H1 (cell line): ENCODE data around the gene GPRIN1. TPM values are rescaled to one million over a fixed set of nuclear protein-coding genes. Genes with fewer than 3 reads are reported as not detected.

Source experiments
- CTCF ChIA-PET: fragments of 300-600 bp; sonication (Branson Sonifier 250); formaldehyde crosslinking; loops from one replicate; lab custom pipeline; 2021; ENCODE audit not compliant: partially characterized antibody; lab: Charles Lee
- POLR2A ChIA-PET: fragments of 300-600 bp; sonication (Branson Sonifier 250); formaldehyde crosslinking; loops from one replicate; lab custom pipeline; 2021; ENCODE audit warnings: inconsistent platforms; ENCODE audit not compliant: partially characterized antibody; lab: Charles Lee
- DNase-seq, 2 experiments: peaks; one replicate each; pipeline versions ENCODE4 v3.0.0 to v3.0.0-alpha.2; 2010 to 2022; ENCODE audit warnings: low spot score in 2 of 2, low read depth in 1 of 2, mixed read lengths in 1 of 2
- FAIRE-seq: peaks from 2 replicates; lab custom pipeline; 2011; peaks lifted over from hg19 to GRCh38; lab: Jason Lieb, UNC
- H2AFZ ChIP-seq: 2 replicates; pipeline ENCODE4 v1.8.1; 2012; ENCODE audit warnings: low read length, inconsistent platforms
- H2AK5ac ChIP-seq: 2 replicates; pipeline ENCODE4 v1.6.1; 2013; ENCODE audit warnings: low read depth, low read length
- H2BK120ac ChIP-seq: replicated peaks from 2 replicates; pipeline ENCODE3; 2013; ENCODE audit warnings: low read depth, low read length, inconsistent platforms
- H2BK12ac ChIP-seq: 2 replicates; pipeline ENCODE4 v1.6.1; 2013; ENCODE audit warnings: low read depth, low read length
- H2BK15ac ChIP-seq: 2 replicates; pipeline ENCODE4 v1.6.1; 2013; ENCODE audit warnings: low read length
- H2BK20ac ChIP-seq: 2 replicates; pipeline ENCODE4 v1.6.1; 2013; ENCODE audit warnings: low read length
- H2BK5ac ChIP-seq: 2 replicates; pipeline ENCODE4 v1.6.1; 2013; ENCODE audit warnings: low read depth, low read length
- H3K14ac ChIP-seq: 2 replicates; pipeline ENCODE4 v1.6.1; 2013; ENCODE audit warnings: inconsistent platforms; ENCODE audit not compliant: insufficient read length
- H3K18ac ChIP-seq: 2 replicates; pipeline ENCODE4 v1.6.1; 2013; ENCODE audit warnings: low read length; ENCODE audit errors: extremely low read depth
- H3K23ac ChIP-seq: 2 replicates; pipeline ENCODE4 v1.6.1; 2013; ENCODE audit warnings: inconsistent platforms; ENCODE audit not compliant: insufficient read length
- H3K23me2 ChIP-seq: 2 replicates; pipeline ENCODE4 v1.6.1; 2013; ENCODE audit warnings: low read depth, low read length
- H3K27ac ChIP-seq: 2 replicates; pipeline ENCODE4 v1.6.1; 2011; ENCODE audit warnings: low read depth, low read length, inconsistent platforms
- H3K27me3 ChIP-seq, 4 experiments: replicated peaks in 1 of 4; 1 replicate in 1 of 4; 2 replicates in 3 of 4; pipeline versions ENCODE4 v1.6.1 to v1.8.1; 2011 to 2013; ENCODE audit warnings: low read length in 3 of 4, mild to moderate bottlenecking in 3 of 4, inconsistent platforms in 2 of 4, mixed read lengths in 2 of 4, moderate library complexity in 1 of 4; ENCODE audit not compliant: control insufficient read depth in 3 of 4, insufficient read depth in 3 of 4; ENCODE audit errors: extremely low read depth in 1 of 4
- H3K36me3 ChIP-seq, 4 experiments: 2 replicates each; pipeline versions ENCODE4 v1.6.1 to v1.8.1; 2011 to 2013; ENCODE audit warnings: mild to moderate bottlenecking in 4 of 4, low read length in 3 of 4, moderate library complexity in 2 of 4, control low read depth in 1 of 4, inconsistent platforms in 1 of 4; ENCODE audit not compliant: insufficient read depth in 4 of 4, control insufficient read depth in 2 of 4
- H3K4ac ChIP-seq: replicated peaks from 2 replicates; pipeline ENCODE3; 2013; ENCODE audit warnings: low read length, low read depth, mixed read lengths, inconsistent platforms; ENCODE audit not compliant: insufficient read length
- H3K4me1 ChIP-seq, 4 experiments: replicated peaks in 1 of 4; 1 replicate in 1 of 4; 2 replicates in 3 of 4; pipeline versions ENCODE4 v1.6.1 to v1.8.1; 2011 to 2013; ENCODE audit warnings: low read length in 3 of 4, inconsistent platforms in 2 of 4, mixed read lengths in 1 of 4; ENCODE audit not compliant: insufficient read depth in 4 of 4, control insufficient read depth in 3 of 4
- H3K4me2 ChIP-seq, 2 experiments: 2 replicates each; pipeline versions ENCODE4 v1.6.1 to v1.8.1; 2011 to 2013; ENCODE audit warnings: low read depth in 2 of 2, low read length in 2 of 2, control low read depth in 1 of 2, inconsistent platforms in 1 of 2, mild to moderate bottlenecking in 1 of 2; ENCODE audit not compliant: insufficient read depth in 1 of 2
- H3K4me3 ChIP-seq, 4 experiments: fragments of 200-600, 300-600 bp in 1 of 4; sonication (generic), shearing (Covaris generic), sonication (Bioruptor Twin) in 1 of 4; 2 replicates each; pipeline versions ENCODE4 v1.5.1 to v1.8.1; 2011 to 2016; ENCODE audit warnings: low read length in 4 of 4, low read depth in 3 of 4, control low read depth in 2 of 4, inconsistent platforms in 2 of 4, mild to moderate bottlenecking in 2 of 4, mixed read lengths in 1 of 4, moderate library complexity in 1 of 4; ENCODE audit not compliant: insufficient read depth in 2 of 4; ENCODE audit errors: extremely low read depth in 1 of 4
- H3K56ac ChIP-seq: replicated peaks from 2 replicates; pipeline ENCODE3; 2013; ENCODE audit warnings: low read depth, mild to moderate bottlenecking, mixed read lengths, low read length, inconsistent platforms; ENCODE audit not compliant: insufficient read length
- H3K79me1 ChIP-seq: 2 replicates; pipeline ENCODE4 v1.6.1; 2013; ENCODE audit warnings: low read depth, low read length, control low read depth
- H3K79me2 ChIP-seq, 2 experiments: 2 replicates each; pipeline versions ENCODE4 v1.6.1 to v1.8.1; 2012 to 2013; ENCODE audit warnings: low read length in 2 of 2, mild to moderate bottlenecking in 2 of 2, inconsistent platforms in 1 of 2; ENCODE audit not compliant: insufficient read depth in 2 of 2, control insufficient read depth in 1 of 2
- H3K9ac ChIP-seq, 4 experiments: replicated peaks in 1 of 4; 1 replicate in 1 of 4; 2 replicates in 3 of 4; pipeline versions ENCODE4 v1.6.1 to v1.8.1; 2011 to 2013; ENCODE audit warnings: low read depth in 3 of 4, low read length in 3 of 4, control low read depth in 2 of 4, mild to moderate bottlenecking in 2 of 4, moderate library complexity in 2 of 4, inconsistent platforms in 1 of 4; ENCODE audit errors: extremely low read depth in 1 of 4
- H3K9me3 ChIP-seq, 2 experiments: 2 replicates each; pipeline versions ENCODE4 v1.6.1 to v1.8.1; 2012 to 2013; ENCODE audit warnings: mild to moderate bottlenecking in 2 of 2, moderate library complexity in 2 of 2, control low read depth in 1 of 2, inconsistent platforms in 1 of 2, low read depth in 1 of 2, low read length in 1 of 2, mixed read lengths in 1 of 2; ENCODE audit not compliant: insufficient read depth in 2 of 2
- H4K20me1 ChIP-seq, 2 experiments: replicated peaks in 1 of 2; 2 replicates each; pipeline versions ENCODE3 to v1.8.1; 2011 to 2013; ENCODE audit warnings: inconsistent platforms in 2 of 2, low read length in 2 of 2, mild to moderate bottlenecking in 1 of 2; ENCODE audit not compliant: insufficient read depth in 2 of 2, control insufficient read depth in 1 of 2
- H4K5ac ChIP-seq: 2 replicates; pipeline ENCODE4 v1.6.1; 2013; ENCODE audit warnings: low read length, low read depth, mixed read lengths, inconsistent platforms; ENCODE audit not compliant: insufficient read length
- H4K8ac ChIP-seq: 2 replicates; pipeline ENCODE4 v1.8.0; 2013; ENCODE audit warnings: mild to moderate bottlenecking, moderate library complexity, low read length, inconsistent platforms; ENCODE audit not compliant: insufficient read depth; ENCODE audit errors: extremely low read depth
- H4K91ac ChIP-seq: replicated peaks from 2 replicates; pipeline ENCODE3; 2013; ENCODE audit warnings: low read length, mixed read lengths, inconsistent platforms; ENCODE audit not compliant: insufficient read length
- CBX5 ChIP-seq: fragments of 300-800, 300-1000 bp; sonication (generic); IDR thresholded peaks from 2 replicates; pipeline ENCODE4 v1.7.1; 2016; ENCODE audit warnings: antibody characterized with exemption, low read length, low read depth
- CHD2 ChIP-seq: IDR thresholded peaks from 2 replicates; pipeline ENCODE4 v1.6.1; 2012; ENCODE audit warnings: low read length, improper control_type of control experiment
- EGR1 ChIP-seq: IDR thresholded peaks from 2 replicates; pipeline ENCODE4 v1.6.1; 2011; ENCODE audit warnings: low read depth, low read length, borderline replicate concordance
- GABPA ChIP-seq: IDR thresholded peaks from 2 replicates; pipeline ENCODE4 v1.6.1; 2011; ENCODE audit warnings: mild to moderate bottlenecking, low read length, moderate library complexity, borderline replicate concordance; ENCODE audit not compliant: insufficient read depth
- HDAC2 ChIP-seq, 2 experiments: fragments of 300-600 bp in 1 of 2; sonication (generic) in 1 of 2; IDR thresholded peaks; 2 replicates each; pipeline ENCODE4 v1.6.1; 2011 to 2012; ENCODE audit warnings: low read depth in 2 of 2, low read length in 2 of 2, mild to moderate bottlenecking in 2 of 2, moderate library complexity in 2 of 2, borderline replicate concordance in 1 of 2, inconsistent platforms in 1 of 2
- KDM1A ChIP-seq: fragments of 200-600, 300-600 bp; sonication (generic); IDR thresholded peaks from 2 replicates; pipeline ENCODE4 v1.7.1; 2016; ENCODE audit warnings: mild to moderate bottlenecking, low read length, borderline replicate concordance
- NRF1 ChIP-seq: IDR thresholded peaks from 2 replicates; pipeline ENCODE4 v1.6.1; 2011; ENCODE audit warnings: mild to moderate bottlenecking, low read depth, low read length, improper control_type of control experiment
- RNF2 ChIP-seq: fragments of 200-900, 300-1000 bp; sonication (generic); IDR thresholded peaks from 2 replicates; pipeline ENCODE4 v1.7.1; 2016; ENCODE audit warnings: borderline replicate concordance, low read depth, mild to moderate bottlenecking, antibody characterized with exemption, low read length; ENCODE audit not compliant: poor library complexity, severe bottlenecking; ENCODE audit errors: missing control alignments
- SUZ12 ChIP-seq: fragments of 200-600 bp; sonication (generic); IDR thresholded peaks from 2 replicates; pipeline ENCODE4 v1.6.1; 2012; ENCODE audit warnings: mild to moderate bottlenecking, inconsistent platforms, low read length, moderate library complexity, mixed read lengths
- WGBS, 2 experiments: shearing (Covaris generic) in 1 of 2; methylation state at CpG; one replicate each; pipeline versions ENCODE4 v1.1.6 to v1.1.7; 2013 to 2015; ENCODE audit warnings: low lambda C conversion rate in 2 of 2, mixed read lengths in 2 of 2, inconsistent platforms in 1 of 2, low coverage in 1 of 2, missing lambda C conversion rate in 1 of 2; ENCODE audit not compliant: insufficient replicate concordance in 2 of 2, insufficient coverage in 1 of 2, insufficient read length in 1 of 2; ENCODE audit errors: extremely low coverage in 1 of 2, missing lambda C conversion rate in 1 of 2; 5-methylcytosine and 5-hydroxymethylcytosine counted together
- polyA plus RNA-seq, 7 experiments: library from polyadenylated mRNA; depleted of rRNA in 3 of 7; stranded (reverse) in 5 of 7; unstranded in 2 of 7; fragments of >200 nt in 5 of 7; fragments of 200-250 nt in 2 of 7; gene quantifications; 1 replicate in 5 of 7; 2 replicates in 1 of 7; 4 replicates in 1 of 7; pipeline versions ENCODE4 v1.2.1 to v1.2.3, GENCODE V29; 2011 to 2013; ENCODE audit warnings: missing spikeins in 2 of 7, mixed read lengths in 2 of 7
- total RNA-seq: library from RNA; stranded (reverse); fragmentation: NEBNext Ultra II Directional; extraction: Animal tissue kit (Norgen Biotek cat#: 25700); gene quantifications from 2 replicates; pipeline ENCODE4 v1.2.1, GENCODE V29; 2021

Gene GPRIN1
- total and polyA plus RNA-seq, 2 of the 8 experiments (the other 6 are each of a cell fraction or from before 2014, with no cell fraction given), result 3.3 to 12.0 TPM

- Histone ChIP-seq H2AK5ac (no peak within 1 kb of the TSS), H3K56ac (no peak within 1 kb of the TSS), H3K23me2 (peaks cover 16% of the 10 kb centered on the region), H3K9ac (peak within 1 kb of the TSS in 2 of 4 experiments; percentile 4 to 19; a peak in 2 of 7 replicates), H3K18ac (no peak within 1 kb of the TSS; the same call in 1 of the 2 replicates), H3K4me3 (peak within 1 kb of the TSS; percentile 81 to 89 (median 84)), H4K20me1 (peaks cover 0 to 3% of the 10 kb centered on the region in 2 experiments), H2BK5ac (peak within 1 kb of the TSS; percentile 79; the same call in 1 of the 2 replicates), H4K5ac (no peak within 1 kb of the TSS), H2BK12ac (peak within 1 kb of the TSS; percentile 77; the same call in 1 of the 2 replicates), H3K4me1 (peaks cover 8 to 34% (median 11%) of the 10 kb centered on the region in 4 experiments), H3K14ac (no peak within 1 kb of the TSS), H3K36me3 (no peaks in the 10 kb centered on the region), H3K23ac (no peak within 1 kb of the TSS), H3K27me3 (peaks cover 3 to 40% (median 34%) of the 10 kb centered on the region in 4 experiments), H3K4ac (no peak within 1 kb of the TSS), H4K8ac (peak within 1 kb of the TSS; percentile 62; the same call in 1 of the 2 replicates), H3K9me3 (no peaks in the 10 kb centered on the region), H4K91ac (no peak within 1 kb of the TSS), H3K4me2 (peak within 1 kb of the TSS; percentile 89 to 100), H2BK15ac (peak within 1 kb of the TSS; percentile 50; the same call in 1 of the 2 replicates), H3K79me2 (no peaks in the 10 kb centered on the region), H2BK120ac (no peak within 1 kb of the TSS), H3K79me1 (no peaks in the 10 kb centered on the region), H3K27ac (no peak within 1 kb of the TSS), H2AFZ (peak within 1 kb of the TSS; percentile 98; the same call in 1 of the 2 replicates), H2BK20ac (peak within 1 kb of the TSS; percentile 55; the same call in 1 of the 2 replicates)
- ChIA-PET CTCF (interaction anchor here (0.7 to 2.5 kb wide), 9 partner anchors 8 to 77 kb away, joined by 3 to 10 read pairs (median 4); no protein-coding TSS in a partner anchor), POLR2A (interaction anchor here (0.7 to 2.7 kb wide), 16 partner anchors 9 to 1019 kb away, joined by 3 to 19 read pairs (median 3); partner anchors contain the start of genes RNF44 and TSPAN17)
- no peak for FAIRE-seq
- peak in 1 of 2 experiments; percentile 84 for DNase-seq
- 1% methylated on average over 62 of the region's 94 CpGs; no CpG with 5 or more reads in 1 of the 2 experiments for WGBS, 2 experiments
- no peak for TF ChIP-seq CHD2
- TF ChIP-seq EGR1, result peak; percentile 92
- TF ChIP-seq SUZ12, result peak; percentile 43; the same call in 1 of the 2 replicates
- no peak for TF ChIP-seq NRF1
- 0 out of 2 replicates have a peak, but pooled peaks have one; percentile 73 for TF ChIP-seq KDM1A
- TF ChIP-seq RNF2, result no peak
- no peak for TF ChIP-seq CBX5
- TF ChIP-seq HDAC2 (IDR thresholded peaks at IDR 0.05; ENCODE audit: borderline replicate concordance in 1 of 2, low read depth in 2 of 2, low read length in 2 of 2), result peak in 1 of 2 experiments; percentile 88; a peak in 1 of 4 replicates
- TF ChIP-seq GABPA, result no peak
These were observed 20.1 kb upstream of the GPRIN1 start, which contains the start of the genes EIF4E1B and SNCB for GRCh38 chr5:176629853-176630680. Gene EIF4E1B (plus strand): TSS chr5:176630675. CDS start chr5:176642788, 12,113 bp downstream. Gene SNCB (minus strand): TSS chr5:176630534. CDS start chr5:176629654, 880 bp downstream.
